ENCODE results near the gene MYH7B.

MYH7B gene

DNA sequence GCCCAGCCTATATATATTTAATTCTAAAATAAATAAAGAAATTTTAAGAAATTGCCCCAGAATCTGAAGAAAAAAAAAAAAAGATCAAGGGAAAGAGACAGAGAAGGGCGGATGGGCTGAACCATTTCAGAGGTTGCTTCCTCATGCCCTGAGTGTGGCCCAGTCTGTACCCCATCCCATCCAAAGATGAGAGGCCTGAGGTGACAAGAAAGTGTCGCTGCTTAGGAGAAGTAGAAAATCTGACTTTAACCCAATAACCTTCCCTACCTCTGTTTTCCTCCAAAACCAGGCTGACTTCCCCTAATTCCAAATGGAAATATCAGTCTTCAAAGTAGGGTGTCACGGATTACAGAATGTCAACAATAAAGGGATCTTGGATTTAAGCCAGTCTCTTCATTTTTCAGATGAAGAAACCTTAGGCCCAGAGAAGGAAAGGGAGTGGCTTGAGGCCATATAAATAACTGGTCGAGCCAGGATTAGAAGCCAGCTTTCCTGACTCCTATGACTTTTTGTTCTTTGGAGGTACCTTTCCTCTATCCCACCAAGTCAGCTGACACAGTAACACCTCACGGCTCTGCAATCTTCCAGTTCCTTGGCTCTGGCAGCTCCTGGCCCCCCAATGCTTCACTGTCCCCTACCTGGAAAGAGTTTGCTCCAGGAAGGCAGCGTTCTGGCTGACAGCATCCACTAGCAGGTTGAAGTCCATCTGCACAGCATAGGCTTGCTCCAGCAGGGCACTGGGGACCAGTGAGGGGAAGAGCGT, 10.2 kb upstream of the MYH7B start:
- DNase-seq (ENCODE audit: low read depth), result no peak

DNA sequence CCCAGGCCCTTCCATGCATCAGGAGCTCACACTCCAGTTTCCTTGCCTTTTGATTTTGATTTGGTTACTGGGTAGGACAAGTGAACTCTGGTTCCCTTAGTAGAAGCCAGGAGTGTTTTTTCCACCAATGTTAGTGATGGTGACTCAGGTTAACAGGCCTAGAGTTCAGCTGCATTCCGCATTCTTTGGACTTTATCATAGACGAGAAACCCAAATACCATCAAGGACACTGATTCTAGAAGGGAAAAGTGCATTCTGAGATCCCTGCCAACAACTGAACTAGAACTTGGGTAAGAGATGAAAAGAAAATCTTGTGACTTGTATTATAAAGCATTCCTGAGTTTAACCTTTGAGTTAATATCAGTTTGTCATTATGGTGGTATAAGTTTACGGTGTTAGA, 9.0 kb upstream of the MYH7B start:
- no peak for DNase-seq (ENCODE audit: low read depth)

DNA sequence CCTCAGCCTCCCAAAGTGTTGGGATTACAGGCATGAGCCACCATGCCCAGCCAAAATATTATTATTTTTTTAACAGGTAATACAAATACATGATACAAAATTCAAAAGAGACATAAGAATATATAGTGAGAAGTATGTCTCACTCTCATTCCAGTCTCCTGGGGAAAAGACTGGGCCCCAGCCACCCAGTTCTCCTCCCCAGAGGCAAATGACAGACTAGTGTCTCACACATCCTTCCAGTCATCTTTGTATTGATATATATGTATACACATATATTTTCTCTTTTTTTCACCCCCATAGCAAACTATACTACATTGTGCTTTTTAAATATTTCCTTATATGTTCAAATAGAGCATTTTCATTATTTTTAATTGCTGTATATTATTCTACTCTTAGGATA, 8.3 kb upstream of the MYH7B start:
- DNase-seq (ENCODE audit: low read depth), result no peak

DNA sequence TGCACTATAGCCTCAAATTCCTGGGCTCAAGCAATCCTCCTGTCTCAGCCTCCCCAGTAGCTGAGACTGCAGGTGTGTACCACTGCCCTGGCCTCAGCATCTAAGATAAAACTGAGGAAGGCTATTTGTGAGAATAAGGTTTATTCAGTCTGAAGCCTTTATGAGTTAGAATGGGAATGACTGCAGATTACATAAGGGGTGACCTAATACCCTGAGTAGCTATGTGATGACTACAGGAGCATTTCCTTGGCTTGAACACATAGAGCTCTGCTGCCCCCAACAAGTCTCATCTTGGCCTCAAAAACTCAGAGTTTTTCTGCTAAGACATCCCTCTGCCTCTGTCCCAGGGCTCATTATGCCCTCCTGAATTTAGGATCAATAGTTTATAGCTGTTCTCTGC, 7.6 kb upstream of the MYH7B start:
- DNase-seq (ENCODE audit: low read depth), result no peak

DNA sequence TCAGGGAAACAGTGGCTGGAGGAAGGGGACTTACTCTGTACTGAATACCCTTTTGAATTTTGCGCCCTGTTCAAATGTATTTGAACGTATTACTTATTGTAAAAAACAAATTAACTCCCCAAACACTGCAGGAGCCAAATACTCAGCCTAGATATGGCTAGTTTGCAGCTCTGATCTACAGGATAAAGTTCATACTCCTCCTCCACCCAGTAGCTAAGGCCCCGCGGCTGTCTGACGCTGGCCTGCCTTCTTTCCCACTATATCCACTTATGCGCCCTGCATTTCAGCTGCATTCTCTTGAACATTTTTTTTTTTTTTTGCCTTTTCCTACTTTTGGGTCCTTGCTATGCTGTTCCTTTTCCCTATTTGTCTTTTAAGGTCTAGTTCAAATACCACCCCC, 6.5 kb upstream of the MYH7B start:
- no peak for DNase-seq (ENCODE audit: low read depth)

DNA sequence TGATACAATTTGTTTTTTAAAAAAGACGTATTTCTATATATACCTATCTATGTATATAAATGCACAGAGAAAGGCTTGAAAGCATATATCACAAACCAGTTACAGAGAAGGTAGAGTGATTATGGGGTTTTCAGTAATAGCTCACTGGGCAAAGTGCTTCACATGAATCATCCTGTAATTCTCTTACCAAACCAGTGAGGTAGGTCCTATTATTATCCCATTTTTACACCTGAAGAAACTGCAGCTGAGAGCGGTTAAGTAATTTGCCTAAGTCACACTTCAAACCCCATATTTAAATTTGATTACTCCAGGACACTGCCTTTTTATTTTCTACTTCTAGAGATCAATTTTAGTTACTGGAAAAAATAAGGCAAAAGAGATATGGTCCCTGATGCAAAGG, 4.4 kb upstream of the MYH7B start:
- no peak for DNase-seq (ENCODE audit: low read depth)

DNA sequence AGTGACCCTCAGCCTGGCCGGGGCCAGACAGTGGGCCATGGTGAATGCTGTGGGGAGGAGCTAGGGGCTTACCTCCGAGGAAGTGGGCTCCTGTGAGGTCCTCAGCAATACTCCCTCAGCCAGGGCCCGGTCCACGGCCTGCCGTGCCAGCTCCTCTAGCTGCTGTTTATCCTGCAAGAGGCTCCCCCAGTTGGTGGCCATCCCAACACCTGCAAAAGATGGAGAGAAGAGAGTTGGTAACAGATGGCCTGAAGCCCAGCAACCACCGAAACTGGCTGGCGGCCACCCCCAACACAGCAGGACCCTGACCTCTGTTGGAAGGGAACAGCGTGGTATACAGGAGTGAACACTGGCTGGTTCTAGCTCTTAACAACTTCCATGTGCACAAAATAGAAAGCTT, 4.0 kb upstream of the MYH7B start:
- DNase-seq (ENCODE audit: low read depth), result no peak

DNA sequence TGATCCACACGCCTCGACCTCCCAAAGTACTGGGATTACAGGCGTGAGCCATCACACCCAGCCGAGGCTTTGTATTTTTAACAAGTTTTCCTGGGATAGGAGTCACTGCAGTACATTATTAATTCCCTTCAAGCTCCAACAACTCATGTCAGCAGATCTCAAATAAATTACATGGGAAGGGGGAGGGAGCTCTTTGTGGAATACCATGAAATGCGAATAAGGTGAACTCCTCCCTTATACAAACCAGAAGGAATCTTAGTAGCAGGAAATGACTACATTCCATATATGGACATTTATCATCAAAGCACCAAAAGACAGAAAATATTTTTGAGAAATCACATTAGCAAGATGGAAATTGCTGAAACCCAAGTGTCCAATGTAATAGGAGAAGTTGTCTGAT, 3.0 kb upstream of the MYH7B start:
- no peak for DNase-seq (ENCODE audit: low read depth)

DNA sequence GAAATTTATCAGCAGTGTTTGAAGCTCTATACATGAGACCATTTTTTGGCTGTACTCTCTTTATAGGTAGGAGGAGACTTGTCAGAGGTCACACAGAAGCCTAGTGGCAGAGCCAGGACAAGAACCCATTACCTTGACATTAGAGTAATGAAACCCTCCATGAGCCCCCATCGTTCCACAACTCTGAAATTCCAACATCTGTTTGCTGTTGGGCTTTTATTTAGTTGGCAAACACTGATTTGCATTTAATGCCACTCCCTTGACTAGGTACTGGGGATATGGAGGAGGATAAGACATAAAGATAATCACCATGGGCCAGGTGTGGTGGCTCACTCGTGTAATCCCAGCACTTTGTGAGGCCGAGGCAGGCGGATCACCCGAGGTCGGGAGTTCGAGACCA, 1.7 kb upstream of the MYH7B start:
- no peak for DNase-seq (ENCODE audit: low read depth)

DNA sequence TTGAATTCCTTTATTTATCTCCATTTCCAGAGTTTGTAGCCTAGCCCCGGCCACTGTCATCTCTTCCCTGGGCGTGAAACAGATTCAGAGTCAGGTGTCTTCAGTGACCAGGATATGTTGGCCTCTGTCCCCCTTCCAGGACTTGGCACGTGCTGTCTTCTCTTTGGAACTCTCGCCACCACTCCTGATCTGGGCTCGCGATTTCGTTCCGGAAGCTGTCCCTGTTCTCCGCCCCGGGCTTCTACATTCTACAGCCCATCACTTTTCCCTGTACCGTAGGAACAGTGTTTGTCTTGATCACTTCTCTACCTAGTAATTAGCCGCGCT, 801 bp upstream of the MYH7B start:
- no peak for DNase-seq (ENCODE audit: low read depth)

DNA sequence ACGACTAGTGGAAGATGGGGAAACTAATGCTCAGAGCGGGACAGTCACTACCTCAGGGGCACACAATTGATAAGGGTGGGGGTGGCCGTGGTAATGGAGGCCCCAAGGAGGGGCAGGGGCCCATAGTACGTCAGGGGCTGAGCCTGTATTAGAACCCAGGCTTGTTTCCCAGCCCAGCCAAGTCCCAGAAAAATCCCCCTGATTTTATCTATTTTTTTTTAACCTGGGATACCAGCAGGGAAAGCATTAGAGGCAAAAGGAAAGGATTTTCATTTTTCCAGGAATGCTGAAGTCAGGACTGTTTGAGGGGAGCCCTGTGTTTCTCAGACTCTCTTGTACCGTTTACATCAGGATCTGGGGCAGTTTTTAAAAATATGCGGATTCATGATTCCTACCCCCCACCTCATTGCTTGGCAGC, 382 bp downstream of the MYH7B start:
- no peak for DNase-seq (ENCODE audit: low read depth)

DNA sequence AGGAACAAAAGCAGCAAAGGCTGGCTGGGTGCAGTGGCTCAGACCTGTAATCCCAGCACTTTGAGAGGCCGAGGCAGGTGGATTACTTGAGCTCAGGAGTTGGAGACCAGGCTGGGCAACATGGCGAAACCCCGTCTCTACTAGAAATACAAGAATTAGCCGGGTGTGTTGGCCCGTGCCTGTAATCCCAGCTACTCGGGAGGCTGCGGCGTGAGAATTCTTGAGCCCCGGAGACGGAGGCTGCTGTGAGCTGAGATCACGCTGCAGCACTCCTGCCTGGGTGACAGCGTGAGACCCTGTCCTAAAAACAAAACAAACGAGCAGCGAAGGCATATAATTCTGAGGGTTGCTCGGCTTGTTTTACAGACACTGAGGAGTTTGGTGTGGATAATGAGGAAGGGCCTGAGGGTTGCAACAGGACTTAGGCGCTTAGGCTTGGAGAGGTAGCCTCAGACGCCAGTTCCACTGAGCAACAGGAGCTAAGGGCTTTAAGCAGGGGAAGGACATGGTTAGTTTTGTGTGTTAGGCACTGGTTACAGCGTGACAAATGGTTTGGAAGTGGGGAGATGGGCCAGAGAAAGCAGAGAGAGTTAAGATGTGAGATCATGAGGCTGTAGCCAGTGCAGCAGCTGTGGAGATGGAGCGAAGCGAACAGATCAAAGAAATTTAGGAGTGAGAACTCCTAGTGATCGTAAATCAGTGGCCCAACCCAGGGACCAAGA, 1.2 kb downstream of the MYH7B start:
- no peak for DNase-seq (ENCODE audit: low read depth)

DNA sequence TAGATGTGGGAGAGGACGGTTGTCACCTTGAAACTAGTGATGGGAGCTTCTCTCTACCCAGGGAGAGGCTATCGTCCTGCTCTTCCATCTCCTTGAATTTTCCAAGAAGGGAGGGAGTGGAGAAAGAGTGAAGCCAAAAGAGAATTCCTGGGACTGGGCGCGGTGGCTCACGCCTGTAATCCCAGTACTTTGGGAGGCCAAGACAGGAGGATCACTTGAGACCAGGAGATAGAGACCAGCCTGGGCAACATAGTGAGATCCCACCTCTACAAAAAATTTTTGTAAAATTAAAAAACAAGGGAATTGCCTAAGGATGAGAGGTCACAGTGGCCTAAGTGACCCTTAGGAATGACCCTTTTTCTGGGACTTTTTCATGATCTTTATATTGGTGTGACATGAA, 8.8 kb downstream of the MYH7B start:
- DNase-seq (ENCODE audit: low read depth), result no peak

DNA sequence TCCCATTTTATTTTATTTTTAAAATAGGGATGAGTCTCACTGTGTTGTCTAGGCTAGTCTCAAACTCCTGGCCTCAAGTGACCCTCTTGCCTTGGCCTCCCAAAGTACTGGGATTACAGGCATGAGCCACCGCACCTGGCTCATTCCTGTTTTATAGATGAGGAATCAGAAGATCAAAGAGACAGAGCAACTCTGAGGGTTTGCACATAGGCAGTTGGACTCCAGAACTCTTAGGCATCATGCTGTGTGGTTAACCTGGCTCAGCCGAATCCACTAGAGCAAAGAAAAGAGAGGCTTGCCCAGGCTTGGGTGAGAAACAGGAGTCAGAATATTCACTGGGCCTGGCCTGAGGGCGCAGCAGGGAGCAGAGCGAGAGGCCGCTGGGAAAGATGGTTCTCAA, 9.4 kb downstream of the MYH7B start:
- DNase-seq (ENCODE audit: low read depth), result no peak

DNA sequence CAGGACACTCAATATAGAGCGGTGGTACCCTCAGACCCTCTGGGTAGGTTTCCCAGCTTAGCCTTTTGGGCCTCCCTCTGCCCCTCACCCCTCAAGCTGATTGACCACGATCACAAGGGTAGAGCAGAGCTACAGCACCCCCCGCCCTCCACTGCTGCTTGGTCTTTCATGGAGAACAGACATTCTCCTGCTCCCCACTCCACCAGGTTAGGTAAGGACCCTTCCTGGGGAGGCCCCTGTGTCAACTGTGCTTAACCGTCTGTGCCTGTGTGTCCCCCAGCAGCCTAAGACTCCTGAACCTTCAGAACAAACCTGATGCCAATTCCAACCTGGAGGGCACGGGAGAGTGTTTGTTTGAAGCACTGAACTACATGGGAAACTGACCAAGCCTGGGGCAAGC, 11.8 kb downstream of the MYH7B start:
- no peak for DNase-seq (ENCODE audit: low read depth)

DNA sequence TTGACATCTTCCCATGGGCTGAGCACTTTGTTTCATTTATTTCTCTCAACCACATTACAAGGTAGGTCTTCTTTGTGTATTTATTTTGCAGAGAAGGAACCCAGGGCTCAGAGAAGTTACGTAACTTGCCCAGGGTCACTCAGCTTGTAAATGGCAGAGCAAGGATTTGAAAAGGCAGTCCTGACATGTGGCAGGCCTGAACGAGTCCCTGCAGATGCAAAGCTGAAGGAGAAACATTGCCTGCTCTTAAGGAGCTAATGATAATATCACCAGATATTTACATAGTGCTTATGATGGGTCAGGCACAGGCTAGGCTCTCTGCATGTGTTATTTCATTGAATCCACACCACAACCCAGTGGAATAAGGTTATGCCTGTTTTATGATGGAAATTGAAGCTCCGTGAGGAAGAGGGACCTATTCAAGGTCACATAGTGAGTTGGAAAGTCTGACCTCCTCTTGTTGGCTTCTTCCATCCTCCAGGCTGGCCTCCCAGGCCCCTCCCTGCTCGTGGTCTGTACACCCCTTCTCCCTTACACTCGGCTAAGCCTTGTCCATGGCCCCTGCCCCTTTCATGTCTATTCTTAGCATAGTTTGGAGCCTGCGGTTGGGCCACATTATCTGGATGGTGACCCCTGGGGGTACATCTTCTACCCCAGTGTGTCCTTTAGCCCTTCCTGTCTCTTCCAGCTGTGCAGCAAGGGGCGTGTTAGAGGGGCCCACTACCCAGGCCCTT, 12.5 kb downstream of the MYH7B start:
- DNase-seq (ENCODE audit: low read depth), result no peak

DNA sequence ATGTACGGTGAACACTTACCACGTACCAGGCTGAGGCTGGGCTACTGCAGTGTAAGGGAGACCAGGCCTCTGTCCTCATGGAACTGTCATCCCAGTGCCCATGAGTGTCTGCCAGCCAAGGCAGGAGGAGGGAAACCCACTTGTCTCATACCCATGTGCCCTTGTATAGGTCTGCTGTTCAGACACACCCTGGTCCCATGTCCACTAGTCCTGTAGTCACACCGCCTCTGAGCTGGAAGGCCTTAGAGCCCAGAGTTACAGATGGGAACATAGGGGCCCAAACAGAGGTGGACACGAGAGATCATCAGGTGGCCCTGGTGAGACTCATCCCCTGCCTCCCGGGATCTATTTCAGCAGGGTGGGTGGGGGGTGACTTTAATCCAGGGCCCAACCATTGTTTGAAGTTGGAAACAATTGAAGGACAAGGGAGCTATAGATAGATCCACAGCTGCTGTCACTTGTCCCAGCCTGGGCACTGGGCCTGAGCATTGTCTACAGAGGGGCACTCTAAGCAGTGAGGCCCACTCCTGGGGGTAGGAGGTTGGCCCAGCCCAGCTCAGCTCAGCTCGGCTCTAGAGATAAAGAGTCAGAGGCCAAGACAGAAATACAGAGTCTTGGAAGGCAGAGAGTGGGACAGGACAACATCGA, 14.6 kb downstream of the MYH7B start:
- no peak for DNase-seq (ENCODE audit: low read depth)

DNA sequence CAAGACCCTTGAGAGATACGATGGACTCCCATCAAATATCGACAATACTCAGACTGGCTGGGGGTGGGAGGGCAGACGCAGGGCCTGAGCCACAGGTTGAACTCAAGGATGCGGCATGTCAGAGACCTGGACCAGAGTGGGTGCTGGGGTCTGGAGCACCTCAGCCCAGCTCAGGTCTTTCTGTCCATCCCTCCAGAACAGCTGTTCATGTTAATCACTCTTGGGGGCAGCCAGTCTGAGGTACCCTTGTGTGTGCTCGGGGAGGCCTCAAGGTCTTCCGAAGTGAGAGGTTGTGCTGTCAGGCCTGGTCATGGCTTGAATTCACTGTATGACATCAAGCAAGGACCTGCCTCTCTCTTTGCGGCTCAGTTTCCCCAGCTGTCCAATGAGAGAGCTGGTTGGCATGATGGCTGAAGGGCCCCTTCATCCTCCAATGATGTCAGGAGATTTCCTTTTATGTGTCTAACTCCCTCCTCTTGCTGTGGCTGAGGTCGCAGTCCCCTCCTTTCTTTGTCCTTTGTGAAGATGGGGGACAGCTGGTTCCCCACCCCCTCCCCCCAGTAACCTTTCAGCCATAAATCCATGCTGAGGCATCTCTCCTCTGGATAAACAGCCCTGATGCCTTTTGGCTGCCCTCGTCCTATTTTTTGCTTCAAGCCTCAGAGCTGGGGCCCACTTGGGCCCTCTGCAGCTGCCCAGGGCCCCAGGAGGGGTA, 15.3 kb downstream of the MYH7B start:
- DNase-seq (ENCODE audit: low read depth), result no peak

DNA sequence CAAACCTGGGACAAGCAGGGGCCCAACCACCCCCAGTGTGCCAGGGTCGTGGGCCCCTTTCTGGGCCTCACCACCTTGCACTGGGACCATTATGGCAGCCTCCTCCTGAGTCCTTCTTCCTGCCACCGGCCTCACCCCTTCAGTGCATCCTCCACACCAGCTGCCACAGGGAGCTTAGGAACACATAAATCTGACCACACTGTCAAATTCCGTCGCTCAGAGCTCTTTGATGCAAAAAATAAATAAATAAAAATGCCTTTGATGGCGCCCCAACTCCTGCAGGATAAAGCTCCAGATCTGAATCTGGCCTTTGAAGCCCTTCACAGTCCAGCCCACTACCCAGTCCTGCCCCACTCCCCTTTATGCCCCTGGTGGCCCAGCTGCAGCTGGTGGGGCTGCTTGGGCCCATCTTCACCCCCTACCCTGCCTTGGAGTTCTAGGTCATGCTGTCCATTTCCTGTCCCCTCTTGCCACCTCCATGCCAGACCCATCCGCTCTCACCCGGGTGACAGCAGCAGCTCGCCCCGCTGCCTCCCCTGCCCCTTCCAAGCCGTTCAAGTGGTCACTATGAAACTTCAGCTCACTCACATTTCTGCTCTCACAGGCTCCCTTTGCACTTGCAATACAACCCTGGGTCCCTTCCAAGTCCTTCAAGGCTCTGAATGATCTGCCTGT, 16.0 kb downstream of the MYH7B start:
- DNase-seq (ENCODE audit: low read depth), result no peak

DNA sequence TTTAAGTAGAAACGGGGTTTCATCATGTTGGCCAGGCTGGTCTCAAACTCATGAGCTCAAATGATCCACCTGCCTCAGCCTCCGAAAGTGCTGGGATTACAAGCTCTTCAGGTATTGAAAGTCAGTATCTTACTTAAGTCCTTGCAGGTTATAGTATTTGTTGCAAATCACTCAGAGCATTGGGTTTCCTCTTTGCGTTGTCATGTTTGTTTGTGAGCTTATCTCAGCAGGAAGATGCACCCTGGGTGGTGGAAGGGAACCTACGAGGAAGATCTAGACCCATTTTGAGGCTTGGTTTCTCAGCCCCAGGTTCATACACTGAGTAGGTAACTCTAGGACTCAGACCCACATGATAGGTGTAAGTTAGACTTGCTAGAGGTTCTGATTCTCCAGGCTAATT, 18.6 kb downstream of the MYH7B start:
- DNase-seq (ENCODE audit: low read depth), result no peak

DNA sequence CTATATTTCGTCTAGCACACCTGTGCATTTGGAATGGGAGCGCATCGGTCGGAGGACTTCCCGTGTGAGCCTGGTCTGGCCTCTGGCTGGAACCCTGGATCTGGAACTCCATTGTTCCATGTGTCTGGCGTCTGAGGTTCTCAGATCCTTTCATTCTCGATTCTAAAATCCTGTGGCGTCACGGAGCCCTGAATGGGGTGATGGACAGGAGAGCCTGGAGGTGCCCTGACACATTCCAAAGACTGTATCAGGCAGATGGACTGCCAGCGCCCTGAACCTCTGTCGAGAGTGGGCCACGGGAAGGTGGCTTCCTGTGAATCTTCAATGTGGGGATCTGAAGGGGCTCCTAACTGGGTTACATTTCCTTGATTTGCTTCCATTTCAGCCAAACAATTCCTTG, 20.6 kb downstream of the MYH7B start:
- DNase-seq (ENCODE audit: low read depth), result no peak

Measured in fibroblast of the conjunctiva (primary cell).